ENCODE measurements around the gene TENM3. TPM values are rescaled to one million over a fixed set of nuclear protein-coding genes. Genes with fewer than 3 reads are reported as not detected.

Gene TENM3
- total RNA-seq, 1 donor: 14.0 TPM

DNA sequence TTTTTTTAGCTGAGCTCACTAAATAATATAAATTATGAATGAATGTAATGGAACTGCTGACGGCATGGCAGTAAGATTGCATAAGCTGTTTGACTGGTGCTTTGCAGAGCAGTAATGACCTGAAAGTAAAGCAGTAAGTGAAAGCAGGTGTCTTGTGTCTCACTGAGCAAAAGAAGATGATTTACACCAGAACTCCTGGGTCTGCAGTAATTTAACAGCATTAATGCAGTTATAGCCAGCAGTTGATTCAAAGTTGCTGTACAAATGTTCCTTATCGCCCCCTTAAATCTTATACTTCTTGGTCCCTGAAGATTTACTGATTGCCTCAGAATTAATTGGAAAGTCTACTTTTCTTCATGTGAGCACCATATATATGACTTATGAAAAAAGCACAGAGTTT lies 486.3 kb downstream of the TENM3 start:
- no peak for DNase-seq (ENCODE audit: low read depth)

GRCh38 chr4:182730791-182731190 lies 487.6 kb downstream of the TENM3 start:
- TF ChIP-seq CTCF (IDR thresholded peaks at IDR 0.05; ENCODE audit: insufficient read depth, low read length): no peak
- DNase-seq (ENCODE audit: low read depth): no peak
- H3K4me3 ChIP-seq (ENCODE audit: low read depth, low read length): no peak overlapping the region

More for the DNA sequence above, 486.3 kb downstream of the TENM3 start:
- TF ChIP-seq CTCF (IDR thresholded peaks at IDR 0.05; ENCODE audit: insufficient read depth, low read length): no peak
- H3K4me3 ChIP-seq (ENCODE audit: low read depth, low read length): no peak overlapping the region

GRCh38 chr4:182736207-182736606 lies 493.0 kb downstream of the TENM3 start:
- no peak overlapping the region for H3K4me3 ChIP-seq (ENCODE audit: low read depth, low read length)
- no peak for DNase-seq (ENCODE audit: low read depth)
- no peak for TF ChIP-seq CTCF (IDR thresholded peaks at IDR 0.05; ENCODE audit: insufficient read depth, low read length)

GRCh38 chr4:182738283-182739047 lies 495.3 kb downstream of the TENM3 start:
- DNase-seq (ENCODE audit: low read depth): no peak
- TF ChIP-seq CTCF (IDR thresholded peaks at IDR 0.05; ENCODE audit: insufficient read depth, low read length): no peak

DNA sequence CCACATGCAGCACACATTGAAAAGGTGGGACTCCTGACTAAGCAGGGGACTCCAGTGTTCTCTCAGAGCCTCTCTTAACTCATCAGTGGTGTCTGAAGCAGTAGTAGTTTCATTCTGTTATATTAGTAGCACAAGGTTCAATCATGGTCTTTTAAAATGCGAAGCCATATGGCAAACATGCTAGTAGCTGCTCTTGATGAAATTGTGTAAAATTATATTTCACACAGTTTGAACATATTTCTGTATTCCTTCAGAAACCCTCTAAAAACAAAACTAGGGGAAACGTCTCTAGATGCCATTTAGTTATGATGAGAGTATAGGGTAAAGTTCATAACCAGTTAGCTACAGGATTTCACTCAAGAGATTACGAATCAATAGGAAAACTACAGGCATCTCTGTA lies 497.1 kb downstream of the TENM3 start:
- TF ChIP-seq CTCF (IDR thresholded peaks at IDR 0.05; ENCODE audit: insufficient read depth, low read length): no peak
- no peak overlapping the region for H3K4me3 ChIP-seq (ENCODE audit: low read depth, low read length)
- no peak for DNase-seq (ENCODE audit: low read depth)

More at GRCh38 chr4:182738283-182739047, 495.3 kb downstream of the TENM3 start:
- H3K4me3 ChIP-seq (ENCODE audit: low read depth, low read length): no peak overlapping the region

DNA sequence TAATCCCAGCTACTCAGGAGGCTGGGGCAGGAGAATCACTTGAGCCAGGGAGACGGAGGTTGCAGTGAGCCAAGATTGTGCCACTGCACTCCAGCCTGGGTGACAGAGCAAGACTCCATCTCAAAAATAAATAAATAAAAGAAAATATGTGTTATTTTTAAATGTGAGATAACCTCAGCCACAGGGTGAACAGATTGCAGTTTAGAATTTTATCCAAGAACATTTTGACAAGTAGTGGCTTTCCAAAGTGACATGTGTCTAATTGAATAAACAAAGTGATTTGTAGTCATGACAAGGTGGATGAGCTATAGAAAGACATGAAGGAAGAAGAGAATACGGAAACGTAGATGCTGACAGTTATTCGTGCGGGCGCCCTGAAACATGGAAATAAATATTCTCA lies 497.9 kb downstream of the TENM3 start:
- no peak for TF ChIP-seq CTCF (IDR thresholded peaks at IDR 0.05; ENCODE audit: insufficient read depth, low read length)
- DNase-seq (ENCODE audit: low read depth): no peak
- no peak overlapping the region for H3K4me3 ChIP-seq (ENCODE audit: low read depth, low read length)

DNA sequence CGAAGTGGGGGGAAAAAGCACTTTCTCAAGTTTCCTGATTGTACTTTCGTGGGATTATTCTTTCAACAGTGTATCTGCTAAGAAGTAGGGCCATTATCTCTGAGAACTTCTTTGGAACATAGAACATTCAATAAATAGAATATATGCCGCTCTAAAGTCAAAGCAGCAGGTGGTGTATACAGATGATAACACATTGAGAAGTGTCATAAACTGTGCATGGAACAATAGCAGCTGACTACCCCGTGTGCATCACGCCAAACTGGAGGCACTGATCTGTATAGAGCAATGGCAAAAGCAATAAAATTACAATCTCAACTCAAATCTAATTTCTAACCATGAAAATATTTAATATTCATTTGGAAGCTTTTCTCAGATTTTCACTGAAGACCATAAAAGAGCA lies 498.7 kb downstream of the TENM3 start:
- TF ChIP-seq CTCF (IDR thresholded peaks at IDR 0.05; ENCODE audit: insufficient read depth, low read length): no peak
- H3K4me3 ChIP-seq (ENCODE audit: low read depth, low read length): no peak overlapping the region

More for the DNA sequence above, 498.7 kb downstream of the TENM3 start:
- no peak for DNase-seq (ENCODE audit: low read depth)

Measured in fibroblast of the aortic adventitia (primary cell).